Measurements from ENCODE around the gene STMN3. TPM values are rescaled to one million over a fixed set of nuclear protein-coding genes. Genes with fewer than 3 reads are reported as not detected.

The STMN3 gene
- total and polyA plus RNA-seq, 2 of the 8 experiments (the other 6 are each of a cell fraction or from before 2014, with no cell fraction given) = 51.5 to 63.1 TPM

DNA sequence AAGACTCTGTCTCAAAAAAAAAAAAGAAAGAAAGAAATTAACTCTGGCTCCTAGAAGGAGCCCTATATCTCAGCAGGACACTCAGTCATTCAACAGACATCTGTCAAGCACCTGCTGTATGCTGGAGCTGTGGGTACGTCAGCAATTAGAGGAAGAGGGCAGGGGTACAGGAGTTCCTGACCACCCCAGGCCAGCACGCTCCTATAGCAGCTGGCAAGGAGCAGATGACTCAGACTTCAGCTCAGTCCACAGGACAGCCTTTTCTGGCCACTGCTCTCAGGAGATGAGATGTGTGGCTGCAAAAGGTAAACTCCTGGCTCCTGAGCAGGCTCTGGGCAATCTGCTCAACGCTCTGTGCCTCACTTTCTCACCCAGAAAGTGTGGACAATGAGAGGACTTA lies 3.2 kb upstream of the STMN3 start (continued):
- TF ChIP-seq, protein P1, sequence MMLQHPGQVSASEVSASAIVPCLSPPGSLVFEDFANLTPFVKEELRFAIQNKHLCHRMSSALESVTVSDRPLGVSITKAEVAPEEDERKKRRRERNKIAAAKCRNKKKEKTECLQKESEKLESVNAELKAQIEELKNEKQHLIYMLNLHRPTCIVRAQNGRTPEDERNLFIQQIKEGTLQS (IDR thresholded peaks at IDR 0.05; ENCODE audit: insufficient read depth, low read depth, low read length) = no peak
- TF ChIP-seq EP300 (IDR thresholded peaks at IDR 0.05; ENCODE audit: borderline replicate concordance in 1 of 2, low read depth in 2 of 2, low read length in 2 of 2) (no peak), SIN3A (conservative IDR thresholded peaks at IDR 0.05 in 1 of 2, IDR thresholded peaks at IDR 0.05 in 1 of 2; ENCODE audit: low read depth in 1 of 2, low read length in 2 of 2) (no peak), CEBPB (IDR thresholded peaks at IDR 0.05; ENCODE audit: low read depth, low read length) (no peak), RFX5 (IDR thresholded peaks at IDR 0.05; ENCODE audit: borderline replicate concordance, low read depth, low read length) (no peak)

Data from H1 (cell line).